Measurements from ENCODE around the gene USP11.

Gene USP11

DNA sequence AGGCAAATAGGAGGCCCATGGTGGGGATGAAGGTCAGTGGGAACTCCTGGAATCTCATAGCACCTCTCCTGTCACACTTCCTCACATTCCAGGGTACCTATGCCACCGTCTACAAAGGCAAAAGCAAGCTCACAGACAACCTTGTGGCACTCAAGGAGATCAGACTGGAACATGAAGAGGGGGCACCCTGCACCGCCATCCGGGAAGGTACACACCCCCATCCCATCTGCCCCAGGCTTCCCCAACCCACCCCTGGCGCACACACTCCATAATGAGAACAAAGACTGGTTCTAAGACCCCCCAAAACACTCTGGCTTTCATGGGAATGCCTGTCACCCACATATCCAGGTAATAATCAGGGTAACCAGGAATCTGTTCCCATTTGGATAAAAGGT lies 7.9 kb upstream of the USP11 start:
- DNase-seq (ENCODE audit: low read depth in 2 of 2) = no peak

DNA sequence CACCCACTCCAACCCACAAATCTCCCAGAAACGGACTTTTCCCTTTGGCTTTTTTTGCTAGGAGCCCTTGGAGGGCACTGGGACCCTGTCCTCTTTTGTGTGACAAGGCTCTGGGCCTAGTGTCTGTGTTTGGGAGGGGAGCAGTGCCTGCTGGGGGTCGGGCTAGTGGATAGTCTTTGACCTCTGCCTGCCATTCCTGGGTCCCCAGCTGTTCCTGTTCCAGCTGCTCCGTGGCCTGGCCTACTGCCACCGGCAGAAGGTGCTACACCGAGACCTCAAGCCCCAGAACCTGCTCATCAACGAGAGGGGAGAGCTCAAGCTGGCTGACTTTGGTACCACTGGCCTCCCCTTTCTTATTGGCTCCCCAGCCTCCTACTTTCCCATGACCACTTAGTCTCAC lies 6.7 kb upstream of the USP11 start:
- no peak for DNase-seq (ENCODE audit: low read depth in 2 of 2)

DNA sequence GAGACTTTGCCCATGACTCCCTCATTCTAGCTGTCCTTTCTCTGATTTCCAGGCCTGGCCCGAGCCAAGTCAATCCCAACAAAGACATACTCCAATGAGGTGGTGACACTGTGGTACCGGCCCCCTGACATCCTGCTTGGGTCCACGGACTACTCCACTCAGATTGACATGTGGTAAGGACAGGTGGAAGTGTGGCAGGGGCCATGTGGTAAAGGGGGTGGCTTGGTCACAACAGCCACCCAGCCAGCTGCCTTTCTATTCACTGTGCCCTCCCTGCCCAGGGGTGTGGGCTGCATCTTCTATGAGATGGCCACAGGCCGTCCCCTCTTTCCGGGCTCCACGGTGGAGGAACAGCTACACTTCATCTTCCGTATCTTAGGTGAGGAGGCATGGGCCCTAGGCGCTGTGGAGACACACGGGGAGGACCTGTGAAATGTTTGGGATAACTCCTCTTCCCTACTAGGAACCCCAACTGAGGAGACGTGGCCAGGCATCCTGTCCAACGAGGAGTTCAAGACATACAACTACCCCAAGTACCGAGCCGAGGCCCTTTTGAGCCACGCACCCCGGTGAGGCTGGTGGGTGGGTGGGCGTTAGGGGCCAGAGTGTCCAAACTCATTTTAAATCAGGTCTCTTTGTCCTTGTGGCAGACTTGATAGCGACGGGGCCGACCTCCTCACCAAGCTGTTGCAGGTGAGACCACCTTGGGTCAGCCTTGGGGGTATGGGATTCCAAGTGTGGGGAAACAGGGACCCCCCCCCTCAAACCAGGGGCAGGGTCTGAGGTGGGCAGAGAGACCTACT lies 6.1 kb upstream of the USP11 start:
- no peak for DNase-seq (ENCODE audit: low read depth in 2 of 2)

DNA sequence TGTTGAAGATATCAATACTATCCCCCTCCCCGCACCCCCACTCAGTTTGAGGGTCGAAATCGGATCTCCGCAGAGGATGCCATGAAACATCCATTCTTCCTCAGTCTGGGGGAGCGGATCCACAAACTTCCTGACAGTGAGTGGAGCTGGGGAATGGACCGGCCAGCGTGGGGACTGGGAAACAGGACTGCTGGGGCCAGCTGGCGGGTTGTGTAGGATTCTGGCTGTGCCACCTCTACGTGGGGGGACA lies 5.5 kb upstream of the USP11 start:
- no peak for DNase-seq (ENCODE audit: low read depth in 2 of 2)

DNA sequence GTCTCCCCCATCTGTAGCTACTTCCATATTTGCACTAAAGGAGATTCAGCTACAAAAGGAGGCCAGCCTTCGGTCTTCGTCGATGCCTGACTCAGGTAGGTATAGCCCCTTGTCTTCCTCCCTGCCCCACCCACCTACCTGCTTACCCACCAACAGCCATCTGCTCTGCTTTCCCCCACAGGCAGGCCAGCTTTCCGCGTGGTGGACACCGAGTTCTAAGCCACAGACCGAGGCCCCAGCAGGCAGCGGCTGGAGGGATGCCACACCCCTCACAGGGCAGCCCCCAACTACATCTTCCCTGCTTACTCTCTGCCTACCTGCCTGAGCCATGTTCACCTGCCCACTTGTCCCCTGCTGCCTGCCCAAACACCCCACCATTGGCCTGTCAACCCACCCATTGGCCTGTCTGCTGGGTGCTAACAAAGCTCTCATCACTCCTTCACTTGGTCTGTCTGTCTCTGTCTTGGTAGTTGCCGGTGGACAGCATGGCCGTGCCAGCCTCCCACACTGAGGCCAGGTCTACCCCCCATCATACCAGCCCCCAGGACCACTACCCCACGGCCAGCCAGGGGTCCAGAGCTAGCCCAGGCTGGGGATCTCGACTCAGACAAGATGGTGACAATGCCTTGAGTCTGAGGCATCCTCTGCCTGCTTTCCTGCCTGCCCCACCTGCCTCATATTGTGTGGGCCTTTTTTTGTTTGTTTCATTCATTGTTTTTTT lies 4.1 kb upstream of the USP11 start:
- DNase-seq (ENCODE audit: low read depth in 2 of 2) = no peak

DNA sequence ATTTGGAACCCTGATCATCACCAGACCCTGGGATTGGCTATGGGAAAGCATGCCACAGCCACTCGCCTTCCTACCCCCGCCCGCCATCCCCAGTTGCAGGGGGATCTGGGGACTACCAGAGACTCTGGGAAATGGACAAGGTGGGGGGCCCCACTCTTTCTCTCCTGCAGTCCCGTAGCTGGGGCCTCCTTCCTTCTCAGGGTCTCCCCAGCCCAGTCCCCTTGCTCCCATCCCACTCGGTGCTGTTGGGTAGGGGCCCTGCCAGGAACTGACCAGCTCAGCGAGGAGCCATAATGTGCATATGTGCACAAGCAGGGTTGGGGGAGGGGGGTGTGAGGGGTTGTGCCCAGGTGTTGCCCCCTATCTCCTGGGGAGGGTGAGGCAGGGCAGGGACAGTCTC lies 3.4 kb upstream of the USP11 start:
- no peak for DNase-seq (ENCODE audit: low read depth in 2 of 2)

DNA sequence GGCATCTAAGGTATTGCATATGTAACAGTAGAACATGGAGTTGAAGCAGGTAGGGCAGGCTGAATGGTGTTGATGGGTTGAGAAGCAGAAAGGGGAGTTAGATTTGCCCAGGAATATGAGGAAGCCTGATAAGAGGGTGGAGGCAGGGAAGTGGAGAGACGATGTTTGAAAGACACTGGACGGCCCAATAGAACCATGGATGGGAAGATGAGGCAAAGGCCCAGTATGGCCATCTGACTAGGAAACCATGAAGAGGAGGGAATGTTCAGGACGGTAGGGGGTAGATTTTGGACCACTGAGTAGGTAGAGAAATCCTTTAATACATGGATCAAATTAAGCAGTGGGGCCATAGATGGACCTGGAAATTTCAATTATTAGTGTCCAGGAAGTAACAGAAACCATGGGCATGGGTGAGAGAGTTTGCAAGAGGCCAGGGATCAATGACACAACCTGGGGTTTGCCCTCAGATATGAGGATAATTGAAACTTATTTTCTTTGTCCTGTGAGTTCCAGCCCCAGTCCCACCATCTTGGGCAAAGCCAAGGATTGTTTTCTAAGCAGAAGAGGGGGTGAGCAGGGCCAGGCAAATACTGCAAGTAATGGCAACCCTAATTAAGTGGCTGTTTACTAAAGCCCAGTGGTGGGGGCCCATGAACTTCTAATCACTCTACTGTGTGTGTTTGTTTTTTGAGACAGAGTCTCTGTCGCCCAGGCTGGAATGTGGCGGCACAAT lies 2.5 kb upstream of the USP11 start:
- no peak for DNase-seq (ENCODE audit: low read depth in 2 of 2)

DNA sequence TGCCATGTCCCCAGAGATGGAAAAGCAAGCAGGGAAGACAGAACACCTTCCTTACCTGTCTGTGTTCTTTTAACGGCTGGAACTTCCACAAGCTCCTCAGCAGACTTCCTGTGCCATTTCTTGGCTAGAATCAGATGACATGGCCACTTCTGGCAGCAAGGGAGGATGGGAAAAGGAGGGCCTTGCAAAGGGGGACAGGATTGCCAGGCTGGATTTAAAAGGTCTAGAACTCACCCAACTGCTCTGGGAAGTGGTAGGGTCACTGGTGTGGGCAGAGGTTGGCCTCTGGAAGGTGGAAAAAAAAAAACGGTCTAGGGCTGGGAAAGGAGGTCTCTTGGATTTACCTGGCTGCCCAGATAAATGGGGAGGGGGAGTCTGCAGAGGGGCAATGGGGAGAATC lies 1.6 kb upstream of the USP11 start:
- DNase-seq (ENCODE audit: low read depth in 2 of 2) = no peak

DNA sequence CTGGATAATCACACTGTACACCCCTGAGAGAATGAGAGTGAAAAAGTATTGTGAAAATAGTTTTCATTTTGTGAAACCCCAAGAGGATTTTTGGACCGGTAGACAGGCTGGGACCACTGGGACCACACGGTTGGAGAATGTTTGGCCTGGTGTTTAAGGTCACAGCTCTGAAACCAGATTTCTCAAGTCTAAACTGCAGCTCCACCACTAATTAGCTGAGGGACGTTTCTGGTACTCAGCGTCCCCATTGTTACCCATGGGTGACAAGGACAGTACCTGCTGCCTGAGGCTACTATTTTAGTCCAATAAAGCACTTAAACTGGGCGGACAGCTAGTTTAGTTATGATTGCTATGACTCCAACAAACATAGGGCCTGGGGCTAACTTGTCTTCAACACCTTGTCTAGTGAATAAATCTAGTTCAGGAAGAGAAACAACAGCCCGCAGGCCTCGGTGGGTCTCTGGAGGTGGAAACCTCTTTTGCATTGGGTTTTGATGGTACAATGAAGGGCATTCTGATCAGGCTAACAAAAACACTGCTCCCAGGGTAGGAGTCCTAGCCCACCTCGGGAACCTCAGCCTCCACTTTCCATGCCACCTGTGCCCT lies 509 bp upstream of the USP11 start:
- no peak for DNase-seq (ENCODE audit: low read depth in 2 of 2)

DNA sequence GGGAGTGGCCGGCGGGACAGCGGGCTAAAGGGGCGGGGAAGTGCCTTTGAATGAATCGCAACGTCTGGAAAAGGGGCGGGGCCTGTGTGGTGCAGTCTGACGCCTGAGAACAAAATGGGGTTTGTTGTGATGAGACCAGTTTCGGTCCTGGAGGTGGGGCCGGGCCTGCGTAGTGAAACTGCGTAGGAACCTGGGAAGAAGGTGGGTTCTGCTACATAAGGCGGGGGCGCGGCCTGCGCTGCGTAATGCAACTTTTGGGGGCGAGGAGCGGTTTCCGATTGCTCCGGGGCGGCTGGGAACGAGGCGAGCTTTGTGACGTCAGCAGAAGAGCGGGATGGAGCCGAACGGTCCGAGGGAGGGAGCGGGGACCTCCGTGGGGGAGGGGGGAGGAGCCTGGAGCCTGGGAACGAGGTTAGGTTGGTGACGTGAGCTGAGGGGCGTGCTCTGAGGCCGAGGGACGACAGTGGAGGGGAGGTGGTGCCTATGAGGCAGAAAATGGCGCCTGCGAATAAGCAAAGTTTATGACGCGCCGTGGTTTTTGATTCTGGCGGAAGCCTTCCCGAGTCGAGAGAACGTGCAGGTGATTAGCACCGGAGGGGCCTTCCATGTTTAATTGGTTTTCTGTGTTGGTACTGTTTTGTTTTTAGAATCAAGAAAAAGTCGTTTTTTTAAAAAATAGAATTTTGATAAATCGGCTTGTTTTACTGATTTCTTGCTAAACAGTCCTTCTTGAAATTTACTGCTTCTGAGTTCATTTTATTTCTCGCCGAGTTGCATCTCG lies 714 bp downstream of the USP11 start:
- peak; percentile 91 for DNase-seq (ENCODE audit: low read depth in 2 of 2)

DNA sequence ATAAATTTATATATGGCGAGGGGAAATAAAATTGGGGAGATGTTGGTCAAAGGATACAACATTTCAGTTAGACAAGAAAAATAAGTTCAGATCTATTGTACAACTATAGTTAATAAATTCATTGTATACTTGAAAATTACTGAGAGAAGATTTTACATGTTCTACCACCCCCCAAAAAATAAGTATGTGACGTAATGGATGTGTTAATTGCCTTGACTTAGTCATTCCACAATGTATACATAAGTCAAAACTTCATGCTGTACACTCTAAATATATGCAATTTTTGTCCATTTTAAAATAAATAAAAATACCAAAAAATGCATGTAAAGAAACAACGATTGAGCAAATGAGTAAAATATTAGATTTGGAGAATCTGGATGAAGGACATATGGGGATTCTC lies 1.8 kb downstream of the USP11 start:
- no peak for DNase-seq (ENCODE audit: low read depth in 2 of 2)

DNA sequence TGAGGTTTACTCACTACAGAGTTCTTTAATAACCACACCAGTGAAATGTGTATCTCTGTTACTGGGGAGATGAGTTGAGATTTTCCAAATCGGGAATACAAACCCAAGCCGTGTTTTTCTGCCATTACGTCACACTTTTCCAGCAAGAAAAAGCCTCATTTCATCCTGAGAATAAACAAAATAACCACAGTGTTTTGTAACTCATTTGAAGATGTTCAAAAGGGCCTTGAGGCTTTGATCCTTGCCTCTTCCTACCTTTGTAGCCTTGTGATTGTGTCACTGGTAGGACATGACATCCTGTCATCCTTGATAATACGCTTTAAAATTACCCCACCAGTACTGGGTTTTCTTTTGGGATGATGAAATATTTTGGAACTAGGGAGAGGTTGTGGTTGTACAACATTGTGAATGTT lies 2.9 kb downstream of the USP11 start:
- no peak for DNase-seq (ENCODE audit: low read depth in 2 of 2)

DNA sequence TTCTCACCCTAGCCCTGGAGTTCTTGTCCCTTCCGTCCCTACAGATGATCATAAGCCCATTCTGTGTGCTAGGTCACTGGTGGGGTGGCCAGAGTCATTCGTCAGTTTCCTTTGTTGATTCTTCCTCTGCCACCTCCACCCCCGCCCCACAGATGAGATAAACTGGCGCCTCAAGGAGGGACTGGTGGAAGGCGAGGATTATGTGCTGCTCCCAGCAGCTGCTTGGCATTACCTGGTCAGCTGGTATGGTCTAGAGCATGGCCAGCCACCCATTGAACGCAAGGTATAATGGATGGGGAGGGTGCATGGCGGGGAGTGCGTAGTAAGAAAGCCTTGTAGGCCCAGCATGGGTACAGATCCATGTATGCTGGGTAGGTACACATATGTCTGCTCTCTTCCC lies 6.4 kb downstream of the USP11 start:
- no peak for DNase-seq (ENCODE audit: low read depth in 2 of 2)

DNA sequence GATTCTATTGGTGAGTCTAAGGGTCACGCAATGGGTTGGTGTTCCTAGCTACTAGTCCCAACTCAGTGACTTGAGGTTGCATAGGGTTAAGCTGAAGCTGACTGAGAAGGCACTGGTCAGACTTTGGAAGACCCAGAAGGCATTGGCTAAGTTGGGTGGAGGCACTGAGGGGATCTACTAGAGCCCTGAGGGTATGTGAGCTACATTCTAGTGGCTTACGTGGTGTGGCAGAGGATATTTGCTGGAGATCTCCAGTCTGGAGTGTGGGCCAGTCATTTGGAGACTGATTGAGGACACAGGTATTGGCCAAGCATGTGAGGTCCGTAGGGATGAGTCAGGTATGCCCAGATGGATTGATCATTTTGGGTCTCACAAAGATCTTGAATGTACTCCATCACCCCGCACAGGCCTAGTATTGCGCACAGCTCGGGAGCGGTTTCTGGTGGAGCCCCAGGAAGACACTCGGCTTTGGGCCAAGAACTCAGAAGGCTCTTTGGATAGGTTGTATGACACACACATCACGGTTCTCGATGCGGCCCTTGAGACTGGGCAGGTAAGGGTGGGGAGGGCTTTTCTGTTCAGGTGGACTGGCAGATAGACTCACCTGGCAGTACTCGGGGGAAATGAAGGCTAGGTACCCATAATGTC lies 7.2 kb downstream of the USP11 start:
- no peak for DNase-seq (ENCODE audit: low read depth in 2 of 2)

DNA sequence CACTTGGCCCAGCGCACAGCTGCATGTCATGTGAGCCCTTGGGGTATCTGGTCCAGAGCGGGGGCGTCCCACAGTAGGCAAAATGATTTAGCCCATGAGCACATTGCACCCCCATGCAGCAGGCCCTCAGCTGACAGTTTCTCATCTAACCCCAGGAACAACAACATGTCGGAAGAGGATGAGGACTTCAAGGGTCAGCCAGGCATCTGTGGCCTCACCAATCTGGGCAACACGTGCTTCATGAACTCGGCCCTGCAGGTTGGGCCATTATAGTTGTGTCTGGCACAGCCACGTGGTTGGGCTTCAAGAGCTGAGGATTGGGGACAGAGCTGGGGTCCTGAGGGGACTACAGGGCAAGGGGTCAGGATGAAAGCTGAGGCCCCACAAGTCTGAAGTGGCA lies 7.8 kb downstream of the USP11 start:
- no peak for DNase-seq (ENCODE audit: low read depth in 2 of 2)

DNA sequence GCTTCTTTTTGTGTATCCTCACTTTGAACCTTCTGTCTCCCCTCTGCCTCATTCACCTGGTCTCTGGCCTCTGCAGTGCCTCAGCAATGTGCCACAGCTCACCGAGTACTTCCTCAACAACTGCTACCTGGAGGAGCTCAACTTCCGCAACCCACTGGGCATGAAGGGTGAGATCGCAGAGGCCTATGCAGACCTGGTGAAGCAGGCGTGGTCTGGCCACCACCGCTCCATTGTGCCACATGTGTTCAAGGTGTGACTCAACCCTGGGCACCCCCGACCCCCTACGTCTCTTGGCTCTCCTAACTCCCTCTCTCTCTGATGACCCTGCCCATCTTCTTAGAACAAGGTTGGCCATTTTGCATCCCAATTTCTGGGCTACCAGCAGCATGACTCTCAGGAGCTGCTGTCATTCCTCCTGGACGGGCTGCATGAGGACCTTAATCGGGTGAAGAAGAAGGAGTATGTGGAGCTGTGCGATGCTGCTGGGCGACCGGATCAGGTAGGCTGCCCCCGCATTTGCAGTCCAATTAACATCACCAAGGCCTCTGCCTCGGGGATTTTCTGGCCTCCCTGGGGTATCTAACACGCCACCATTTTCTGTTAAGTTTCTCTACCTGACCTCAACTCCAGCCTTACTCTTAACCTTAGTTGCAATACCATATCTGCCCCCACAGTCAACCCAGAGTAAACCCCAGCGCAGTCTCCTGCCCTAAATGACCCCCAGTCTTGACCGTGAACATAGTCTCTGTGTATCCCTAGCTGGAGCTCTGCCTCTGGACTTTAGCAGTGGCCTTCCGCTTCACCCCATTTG lies 8.6 kb downstream of the USP11 start:
- DNase-seq (ENCODE audit: low read depth in 2 of 2) = no peak

DNA sequence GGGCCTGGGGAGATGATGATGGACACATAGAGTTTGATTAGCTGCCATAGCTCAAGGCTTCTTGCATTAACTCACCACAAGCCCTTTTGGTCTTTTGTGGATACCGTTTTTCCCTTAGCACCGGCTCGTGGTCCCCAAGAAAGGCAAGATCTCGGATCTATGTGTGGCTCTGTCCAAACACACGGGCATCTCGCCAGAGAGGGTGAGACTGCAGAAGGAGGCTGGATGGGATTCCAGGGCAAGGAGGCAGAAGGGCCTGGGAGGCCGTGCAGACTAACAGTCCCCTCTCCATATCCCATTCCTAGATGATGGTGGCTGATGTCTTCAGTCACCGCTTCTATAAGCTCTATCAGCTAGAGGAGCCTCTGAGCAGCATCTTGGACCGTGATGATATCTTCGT lies 9.5 kb downstream of the USP11 start:
- DNase-seq (ENCODE audit: low read depth in 2 of 2) = no peak

DNA sequence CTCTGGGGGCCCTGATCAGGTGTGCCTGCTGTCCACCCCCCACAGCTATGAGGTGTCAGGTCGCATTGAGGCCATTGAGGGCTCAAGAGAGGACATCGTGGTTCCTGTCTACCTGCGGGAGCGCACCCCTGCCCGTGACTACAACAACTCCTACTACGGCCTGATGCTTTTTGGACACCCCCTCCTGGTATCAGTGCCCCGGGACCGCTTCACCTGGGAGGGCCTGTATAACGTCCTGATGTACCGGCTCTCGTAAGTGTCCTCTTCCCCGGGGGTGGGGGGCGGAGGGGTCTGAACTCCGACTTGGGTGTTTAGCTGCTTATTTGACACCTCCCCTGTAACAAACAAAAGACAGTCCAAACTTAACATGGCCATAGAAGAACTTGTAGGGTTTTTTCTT lies 10.5 kb downstream of the USP11 start:
- no peak for DNase-seq (ENCODE audit: low read depth in 2 of 2)

DNA sequence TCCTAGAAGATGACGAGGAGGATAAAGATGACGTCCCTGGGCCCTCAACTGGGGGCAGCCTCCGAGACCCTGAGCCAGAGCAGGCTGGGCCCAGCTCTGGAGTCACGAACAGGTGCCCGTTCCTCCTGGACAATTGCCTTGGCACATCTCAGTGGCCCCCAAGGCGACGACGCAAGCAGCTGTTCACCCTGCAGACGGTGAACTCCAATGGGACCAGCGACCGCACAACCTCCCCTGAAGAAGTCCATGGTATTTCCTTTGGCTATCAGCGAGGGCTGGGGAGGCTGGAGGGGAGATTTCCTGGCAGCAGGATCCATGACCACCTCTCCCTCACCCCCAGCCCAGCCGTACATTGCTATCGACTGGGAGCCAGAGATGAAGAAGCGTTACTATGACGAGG lies 11.9 kb downstream of the USP11 start:
- DNase-seq (ENCODE audit: low read depth in 2 of 2) = no peak

DNA sequence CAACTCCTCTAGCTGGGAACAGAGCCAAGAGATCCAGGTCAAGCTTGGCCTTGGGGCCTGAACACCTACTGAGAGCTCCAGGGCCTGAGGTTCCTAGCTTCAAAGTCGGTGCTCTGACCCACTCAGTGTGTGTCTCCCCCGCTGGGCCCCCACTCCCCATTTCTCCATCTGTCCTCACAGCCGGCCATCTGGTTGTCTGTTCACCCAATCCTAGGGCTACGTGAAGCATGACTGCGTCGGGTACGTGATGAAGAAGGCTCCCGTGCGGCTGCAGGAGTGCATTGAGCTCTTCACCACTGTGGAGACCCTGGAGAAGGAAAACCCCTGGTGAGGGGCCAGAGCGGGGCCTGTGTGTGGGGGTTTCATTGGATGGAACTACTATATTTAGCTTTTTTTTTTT lies 12.3 kb downstream of the USP11 start:
- no peak for DNase-seq (ENCODE audit: low read depth in 2 of 2)
